Stimulated activated CD4-positive, alpha-beta T cell treated with anti-CD3 and anti-CD28 coated beads, Interleukin-2, amount 100 ng/mL, for 4 hours (primary cell): ENCODE data around the gene HSPA14.
"Not testable (repeated sequence)": the region's sequence is repeated elsewhere in the genome, so short reads cannot be mapped to it uniquely, and the experiment has no call there.

Source experiments
- DNase-seq: peaks from one replicate; pipeline ENCODE4 v3.0.0-alpha.2; 2020; ENCODE audit warnings: low read depth

The HSPA14 gene

GRCh38 chr10:14889318-14889717 lies 51.2 kb downstream of the HSPA14 start:
- no peak for DNase-seq

GRCh38 chr10:14891151-14891550 lies 53.0 kb downstream of the HSPA14 start:
- DNase-seq = no peak

GRCh38 chr10:14904316-14904732 lies 66.2 kb downstream of the HSPA14 start:
- no peak for DNase-seq

- no peak for DNase-seq
These were observed 66.8 kb downstream of the HSPA14 start for GRCh38 chr10:14904864-14905263.

GRCh38 chr10:14905890-14906289 lies 67.8 kb downstream of the HSPA14 start:
- no peak for DNase-seq

- no peak for DNase-seq
These were observed 68.7 kb downstream of the HSPA14 start for GRCh38 chr10:14906765-14907164.

GRCh38 chr10:14907591-14907990 lies 69.5 kb downstream of the HSPA14 start:
- DNase-seq = not testable (repeated sequence)

- no peak for DNase-seq
These were observed 71.0 kb downstream of the HSPA14 start for GRCh38 chr10:14909101-14909500.

GRCh38 chr10:14910953-14911352 lies 72.8 kb downstream of the HSPA14 start:
- no peak for DNase-seq

- no peak for DNase-seq
These were observed 73.7 kb downstream of the HSPA14 start for GRCh38 chr10:14911801-14912200.

GRCh38 chr10:14916600-14916999 lies 78.5 kb downstream of the HSPA14 start:
- DNase-seq = no peak

- DNase-seq = no peak
These were observed 79.7 kb downstream of the HSPA14 start for GRCh38 chr10:14917827-14918226.

GRCh38 chr10:14918964-14919363 lies 80.9 kb downstream of the HSPA14 start:
- no peak for DNase-seq
